HepG2 (cell line): ENCODE data around the gene BNC1. TPM values are rescaled to one million over a fixed set of nuclear protein-coding genes. Genes with fewer than 3 reads are reported as not detected.

Source experiments
- ATAC-seq: fragments of 200-7000 bp; cut with Tn5 transposase; 3 replicates; pipeline ENCODE4 v1.9.1; 2020; ENCODE audit warnings: mild to moderate bottlenecking, moderate library complexity
- BruUV-seq: library from RNA; stranded (reverse); fragments of 400-500 nt; replicated peaks from 2 replicates; lab custom pipeline; 2021; lab: Mats Ljungman, UMichigan
- CTCF ChIA-PET: fragments of 300-600 bp; formaldehyde crosslinking; extraction: SDS; loops from one replicate; lab custom pipeline; 2021; ENCODE audit warnings: low total read pairs, inconsistent platforms, low intra/inter-chr PET ratio; lab: Yijun Ruan, JAX
- POLR2A ChIA-PET: fragments of 350-600 bp; sonication (Branson Sonifier 250); formaldehyde crosslinking; loops from one replicate; lab custom pipeline; 2020; ENCODE audit warnings: antibody characterized with exemption, inconsistent platforms; lab: Yijun Ruan, JAX
- DNase-seq: peaks from one replicate; pipeline ENCODE4 v3.0.0-alpha.2; 2015; ENCODE audit warnings: low spot score
- FAIRE-seq: peaks from 3 replicates; lab custom pipeline; 2011; peaks lifted over from hg19 to GRCh38; lab: Jason Lieb, UNC
- H2AFZ ChIP-seq: one replicate; pipeline ENCODE4 v1.6.1; 2011; ENCODE audit warnings: low read length, inconsistent platforms
- H3K27ac ChIP-seq: fragments of 300-600 bp; 3 replicates; pipeline ENCODE4 v1.8.0; 2011; ENCODE audit warnings: mixed run types, mild to moderate bottlenecking, mixed read lengths, low read length, inconsistent platforms; ENCODE audit not compliant: insufficient read depth; ENCODE audit errors: extremely low read length
- H3K27me3 ChIP-seq, 2 experiments: fragments of 200-600 bp in 1 of 2; 2 replicates in 1 of 2; 3 replicates in 1 of 2; pipeline versions ENCODE4 v1.6.0 to v1.8.0; 2011; ENCODE audit warnings: low read length in 2 of 2, mild to moderate bottlenecking in 2 of 2, moderate library complexity in 2 of 2, inconsistent platforms in 1 of 2; ENCODE audit not compliant: insufficient read depth in 2 of 2, control insufficient read depth in 1 of 2
- H3K36me3 ChIP-seq, 2 experiments: fragments of 200-600 bp in 1 of 2; replicated peaks in 1 of 2; 2 replicates in 1 of 2; 3 replicates in 1 of 2; pipeline versions ENCODE4 v1.5.1 to v1.8.0; 2011; ENCODE audit warnings: low read length in 2 of 2, inconsistent platforms in 1 of 2; ENCODE audit not compliant: insufficient read depth in 2 of 2, control insufficient read depth in 1 of 2
- H3K4me1 ChIP-seq: 2 replicates; pipeline ENCODE4 v1.5.1; 2012; ENCODE audit warnings: low read length, inconsistent platforms; ENCODE audit not compliant: insufficient read depth
- H3K4me2 ChIP-seq: 2 replicates; pipeline ENCODE4 v1.6.0; 2011; ENCODE audit warnings: low read depth, low read length, inconsistent platforms
- H3K4me3 ChIP-seq, 3 experiments: fragments of 200-600 bp in 1 of 3; sonication (generic), shearing (Covaris generic) in 1 of 3; replicated peaks in 1 of 3; 2 replicates each; pipeline ENCODE4 v1.5.1; 2011 to 2016; ENCODE audit warnings: low read length in 3 of 3, inconsistent platforms in 2 of 3, low read depth in 2 of 3, mild to moderate bottlenecking in 2 of 3, control low read depth in 1 of 3, mixed read lengths in 1 of 3; ENCODE audit not compliant: insufficient read depth in 1 of 3
- H3K79me2 ChIP-seq: one replicate; pipeline ENCODE4 v1.6.1; 2011; ENCODE audit warnings: low read length, inconsistent platforms; ENCODE audit not compliant: insufficient read depth
- H3K9ac ChIP-seq: 2 replicates; pipeline ENCODE4 v1.6.0; 2011; ENCODE audit warnings: mild to moderate bottlenecking, low read depth, low read length, inconsistent platforms; ENCODE audit not compliant: insufficient read depth
- H3K9me3 ChIP-seq: 2 replicates; pipeline ENCODE4 v1.5.1; 2012; ENCODE audit warnings: mild to moderate bottlenecking, low read length
- H4K20me1 ChIP-seq: 2 replicates; pipeline ENCODE4 v1.6.0; 2011; ENCODE audit warnings: inconsistent platforms, mild to moderate bottlenecking, low read length, moderate library complexity; ENCODE audit not compliant: insufficient read depth
- GATA4 ChIP-seq: sonication (generic); IDR thresholded peaks from 2 replicates; pipeline ENCODE4 v1.6.1; 2016; ENCODE audit warnings: antibody characterized with exemption, low read depth, borderline replicate concordance
- KLF9 ChIP-seq: IDR thresholded peaks from 2 replicates; pipeline ENCODE4 v1.6.1; 2016; ENCODE audit warnings: low read depth
- NFKBIZ ChIP-seq: IDR thresholded peaks from 2 replicates; pipeline ENCODE4 v1.6.1; 2018; ENCODE audit warnings: missing genetic modification reagents, missing compliant biosample characterization
- SAP130 ChIP-seq: IDR thresholded peaks from 2 replicates; pipeline ENCODE4 v1.6.1; 2016; ENCODE audit warnings: low read depth
- ZKSCAN5 ChIP-seq: sonication (generic); formaldehyde crosslinking; IDR thresholded peaks from 2 replicates; pipeline ENCODE4 v1.5.1; 2020; ENCODE audit warnings: mild to moderate bottlenecking, missing genetic modification reagents
- ZNF260 ChIP-seq: sonication (generic); formaldehyde crosslinking; IDR thresholded peaks from 2 replicates; pipeline ENCODE4 v1.4.0; 2020; ENCODE audit warnings: missing genetic modification reagents, low read depth, mild to moderate bottlenecking, borderline replicate concordance
- ZNF431 ChIP-seq: sonication (generic); formaldehyde crosslinking; IDR thresholded peaks from 2 replicates; pipeline ENCODE4 v1.9.0; 2022; ENCODE audit warnings: missing genetic modification reagents, low read depth, mild to moderate bottlenecking, borderline replicate concordance
- ZNF605 ChIP-seq: sonication (generic); formaldehyde crosslinking; IDR thresholded peaks from 2 replicates; pipeline ENCODE4 v1.8.0; 2022; ENCODE audit warnings: mild to moderate bottlenecking, missing genetic modification reagents
- WGBS: methylation state at CpG from one replicate; pipeline ENCODE4 v1.1.6; 2017; ENCODE audit warnings: low lambda C conversion rate; 5-methylcytosine and 5-hydroxymethylcytosine counted together
- in situ Hi-C: cut with HindIII; loops from 2 replicates; pipeline ENCODE4 v1.10.0; 2017; ENCODE audit warnings: low pct_unique_long_range_greater_than_20kb; ENCODE audit not compliant: extremely low pct_ligation_motif_present
- intact Hi-C: fragments of 100-400 bp; cut with micrococcal nuclease; formaldehyde crosslinking; loops from one replicate; pipeline ENCODE4 v1.10.0; 2022; ENCODE audit not compliant: unreplicated experiment
- polyA plus RNA-seq, 8 experiments: library from polyadenylated mRNA; depleted of rRNA in 3 of 8; stranded (reverse) in 7 of 8; unstranded in 1 of 8; fragments of >200 nt; fragmentation: Illumina TruSeq in 4 of 8; extraction: Trizol in 4 of 8; gene quantifications; 2 replicates each; pipeline versions ENCODE4 v1.2.1 to v1.2.3, GENCODE V29; 2011 to 2016; ENCODE audit warnings: low read depth in 4 of 8, missing spikeins in 1 of 8, mixed read lengths in 1 of 8; ENCODE audit not compliant: insufficient read depth in 1 of 8
- total RNA-seq, 5 experiments: library from RNA; depleted of rRNA; stranded (reverse); fragments of >200 nt; fragmentation: Illumina TruSeq; extraction: Trizol; gene quantifications; 2 replicates each; pipeline ENCODE4 v1.2.3, GENCODE V29; 2016; ENCODE audit warnings: low read depth in 1 of 5
- TF ChIP-seq, protein P1 (sequence below): sonication (generic); formaldehyde crosslinking; IDR thresholded peaks from 2 replicates; pipeline ENCODE4 v1.9.0; 2021; ENCODE audit warnings: missing genetic modification reagents, mild to moderate bottlenecking, borderline replicate concordance
- TF ChIP-seq, protein P2 (sequence below): sonication (generic); formaldehyde crosslinking; IDR thresholded peaks from 2 replicates; pipeline ENCODE4 v1.5.0; 2020; ENCODE audit warnings: missing genetic modification reagents
- TF ChIP-seq, protein P3 (sequence below): sonication (generic); formaldehyde crosslinking; IDR thresholded peaks from 2 replicates; pipeline ENCODE4 v1.8.0; 2022; ENCODE audit warnings: low read depth, missing genetic modification reagents

The BNC1 gene
- total and polyA plus RNA-seq, 2 of the 13 experiments (the other 11 are each of a cell fraction or from before 2014, with no cell fraction given), result not detected

- no peak for FAIRE-seq
- CTCF ChIA-PET, result no interaction called here
- in situ Hi-C loops, result no loop called here
Measured at GRCh38 chr15:83275412-83275811, 9.1 kb downstream of the BNC1 start.

More at GRCh38 chr15:83275412-83275811, 9.1 kb downstream of the BNC1 start:
- WGBS, result 2% methylated on average over 3 of the region's 3 CpGs
- Histone ChIP-seq H4K20me1 (no peaks in the 10 kb centered on the region), H3K9me3 (no peaks in the 10 kb centered on the region), H3K4me2 (no peak overlapping the region), H3K4me3 (no peak overlapping the region), H3K27ac (no peak overlapping the region), H3K36me3 (no peaks in the 10 kb centered on the region), H3K79me2 (no peaks in the 10 kb centered on the region), H3K9ac (no peak overlapping the region), H2AFZ (no peak overlapping the region), H3K27me3 (peaks cover 0 to 2% of the 10 kb centered on the region in 2 experiments; a peak in 2 of 5 replicates), H3K4me1 (no peaks in the 10 kb centered on the region)
- no peak for DNase-seq
- intact Hi-C loops, result no loop called here
- POLR2A ChIA-PET, result no interaction called here
- no TSS peak for BruUV-seq
- no peak for ATAC-seq
- TF ChIP-seq KLF9 (CRISPR knock-in tag), result no peak
- no peak for TF ChIP-seq SAP130 (CRISPR knock-in tag)
- no peak for TF ChIP-seq ZKSCAN5
- TF ChIP-seq ZNF260 (CRISPR knock-in tag), result no peak
- TF ChIP-seq, protein P1, sequence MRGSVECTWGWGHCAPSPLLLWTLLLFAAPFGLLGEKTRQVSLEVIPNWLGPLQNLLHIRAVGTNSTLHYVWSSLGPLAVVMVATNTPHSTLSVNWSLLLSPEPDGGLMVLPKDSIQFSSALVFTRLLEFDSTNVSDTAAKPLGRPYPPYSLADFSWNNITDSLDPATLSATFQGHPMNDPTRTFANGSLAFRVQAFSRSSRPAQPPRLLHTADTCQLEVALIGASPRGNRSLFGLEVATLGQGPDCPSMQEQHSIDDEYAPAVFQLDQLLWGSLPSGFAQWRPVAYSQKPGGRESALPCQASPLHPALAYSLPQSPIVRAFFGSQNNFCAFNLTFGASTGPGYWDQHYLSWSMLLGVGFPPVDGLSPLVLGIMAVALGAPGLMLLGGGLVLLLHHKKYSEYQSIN (CRISPR knock-in tag), result no peak
- no peak for TF ChIP-seq ZNF431 (CRISPR knock-in tag)
- TF ChIP-seq, protein P2, sequence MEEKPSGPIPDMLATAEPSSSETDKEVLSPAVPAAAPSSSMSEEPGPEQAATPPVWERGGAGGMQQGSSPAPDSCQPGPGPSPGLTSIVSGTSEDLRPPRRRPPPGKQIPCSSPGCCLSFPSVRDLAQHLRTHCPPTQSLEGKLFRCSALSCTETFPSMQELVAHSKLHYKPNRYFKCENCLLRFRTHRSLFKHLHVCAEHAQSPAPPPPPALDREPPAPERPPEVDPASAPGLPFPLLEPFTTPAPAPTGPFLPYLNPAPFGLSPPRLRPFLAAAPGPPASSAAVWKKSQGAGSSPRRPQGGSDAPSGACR (CRISPR knock-in tag), result no peak
- TF ChIP-seq NFKBIZ, result no peak
- TF ChIP-seq, protein P3, sequence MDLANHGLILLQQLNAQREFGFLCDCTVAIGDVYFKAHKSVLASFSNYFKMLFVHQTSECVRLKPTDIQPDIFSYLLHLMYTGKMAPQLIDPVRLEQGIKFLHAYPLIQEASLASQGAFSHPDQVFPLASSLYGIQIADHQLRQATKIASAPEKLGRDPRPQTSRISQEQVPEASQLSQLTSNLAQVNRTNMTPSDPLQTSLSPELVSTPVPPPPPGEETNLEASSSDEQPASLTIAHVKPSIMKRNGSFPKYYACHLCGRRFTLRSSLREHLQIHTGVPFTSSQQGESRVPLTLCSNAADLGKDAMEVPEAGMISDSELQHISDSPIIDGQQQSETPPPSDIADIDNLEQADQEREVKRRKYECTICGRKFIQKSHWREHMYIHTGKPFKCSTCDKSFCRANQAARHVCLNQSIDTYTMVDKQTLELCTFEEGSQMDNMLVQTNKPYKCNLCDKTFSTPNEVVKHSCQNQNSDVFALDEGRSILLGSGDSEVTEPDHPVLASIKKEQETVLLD (CRISPR knock-in tag), result no peak
- TF ChIP-seq ZNF605 (CRISPR knock-in tag), result no peak
- TF ChIP-seq GATA4, result no peak
